IPS-18c (cell line): ENCODE measurements around the gene FBXO3.
"Not testable (repeated sequence)": the region's sequence is repeated elsewhere in the genome, so short reads cannot be mapped to it uniquely, and the experiment has no call there.

Experiments
- H3K4me3 ChIP-seq: 2 replicates; pipeline ENCODE4 v1.7.0; 2013; ENCODE audit warnings: low read depth, mild to moderate bottlenecking, low read length, moderate library complexity; ENCODE audit not compliant: insufficient read depth
- H3K9me3 ChIP-seq: one replicate; pipeline ENCODE4 v1.6.1; 2013; ENCODE audit warnings: mild to moderate bottlenecking, low read length, moderate library complexity; ENCODE audit not compliant: control insufficient read depth, insufficient read depth

The FBXO3 gene

GRCh38 chr11:33716243-33716642, 58.1 kb downstream of the FBXO3 start:
- no peak overlapping the region for H3K4me3 ChIP-seq
- H3K9me3 ChIP-seq = peaks cover 3% of the 10 kb centered on the region

DNA sequence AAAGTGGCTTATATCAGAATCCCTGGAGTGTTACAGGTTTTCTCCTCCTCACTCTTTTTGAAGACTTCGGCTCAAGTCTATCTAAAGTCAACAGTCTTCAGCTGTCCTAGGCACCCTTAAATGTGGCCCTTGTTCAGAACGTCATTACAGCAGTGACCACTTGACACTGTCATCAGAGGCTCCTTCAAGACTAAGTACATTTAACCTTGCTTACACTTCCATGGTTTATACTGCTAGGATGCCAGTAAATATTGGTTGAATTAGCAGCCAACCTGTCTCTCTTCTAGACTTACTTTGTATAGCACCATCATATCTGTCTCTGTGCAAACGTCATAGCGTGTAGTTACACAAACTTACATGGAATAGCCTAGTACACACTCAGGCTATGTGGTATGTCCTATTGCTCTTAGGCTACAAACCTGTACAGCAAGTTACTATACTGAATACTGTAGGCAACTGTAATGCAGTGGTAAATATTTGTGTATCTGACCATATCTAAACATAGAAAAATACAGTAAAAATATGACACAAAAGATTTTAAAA, 60.4 kb downstream of the FBXO3 start:
- Histone ChIP-seq H3K9me3 (peaks cover 3% of the 10 kb centered on the region), H3K4me3 (no peak overlapping the region)

- no peak overlapping the region for H3K4me3 ChIP-seq
Observed at GRCh38 chr11:33713151-33713855, 61.0 kb downstream of the FBXO3 start.

GRCh38 chr11:33712436-33712835, 61.9 kb downstream of the FBXO3 start:
- Histone ChIP-seq H3K9me3 (peaks cover 3% of the 10 kb centered on the region), H3K4me3 (no peak overlapping the region)

More at GRCh38 chr11:33713151-33713855, 61.0 kb downstream of the FBXO3 start:
- peaks cover 3% of the 10 kb centered on the region for H3K9me3 ChIP-seq

DNA sequence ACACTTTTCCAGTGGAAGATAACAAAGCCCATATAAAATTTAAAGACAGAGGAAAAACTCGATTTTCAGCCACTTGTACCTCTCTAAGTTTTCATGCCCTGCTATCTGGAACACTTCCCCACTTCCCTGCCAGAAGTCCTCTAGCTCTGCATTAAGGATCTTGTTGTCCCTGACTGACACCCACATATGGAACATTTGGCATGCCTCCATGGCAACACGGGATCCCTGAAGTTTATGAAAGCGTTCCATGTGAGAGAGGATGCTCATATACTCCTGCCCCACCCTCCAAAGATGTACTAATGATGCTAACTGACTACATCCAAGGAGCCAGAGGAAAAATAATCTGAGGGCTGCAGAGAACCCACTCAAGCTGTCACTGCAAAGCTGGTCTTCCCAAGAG, 64.9 kb downstream of the FBXO3 start:
- no peaks in the 10 kb centered on the region for H3K9me3 ChIP-seq
- H3K4me3 ChIP-seq = no peak overlapping the region

GRCh38 chr11:33708985-33709384, 65.3 kb downstream of the FBXO3 start:
- Histone ChIP-seq H3K4me3 (no peak overlapping the region), H3K9me3 (no peaks in the 10 kb centered on the region)

- not testable (repeated sequence) for H3K9me3 ChIP-seq, H3K4me3 ChIP-seq
Observed at GRCh38 chr11:33707831-33708230, 66.5 kb downstream of the FBXO3 start.

DNA sequence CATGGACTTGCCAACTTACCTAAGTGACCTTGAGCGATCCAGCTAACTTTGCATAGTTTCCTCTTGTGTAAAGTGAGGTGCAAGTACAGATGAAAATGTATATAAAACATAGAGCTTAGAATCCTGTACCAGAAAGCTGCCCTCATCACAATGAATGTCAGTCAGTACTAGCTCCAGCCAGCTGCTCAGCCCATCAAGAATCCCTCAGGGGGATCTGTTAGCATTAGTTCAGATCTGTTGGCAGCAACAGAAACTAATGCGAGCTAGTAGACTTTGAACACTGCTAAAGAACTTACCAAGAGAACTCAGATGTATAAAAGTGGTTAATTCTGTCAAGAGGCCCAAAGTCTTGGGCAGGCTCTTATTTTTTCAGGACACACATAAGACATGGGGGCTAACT, 67.4 kb downstream of the FBXO3 start:
- H3K9me3 ChIP-seq = no peaks in the 10 kb centered on the region
- no peak overlapping the region for H3K4me3 ChIP-seq

GRCh38 chr11:33706546-33706945, 67.8 kb downstream of the FBXO3 start:
- Histone ChIP-seq H3K4me3 (no peak overlapping the region), H3K9me3 (no peaks in the 10 kb centered on the region)

DNA sequence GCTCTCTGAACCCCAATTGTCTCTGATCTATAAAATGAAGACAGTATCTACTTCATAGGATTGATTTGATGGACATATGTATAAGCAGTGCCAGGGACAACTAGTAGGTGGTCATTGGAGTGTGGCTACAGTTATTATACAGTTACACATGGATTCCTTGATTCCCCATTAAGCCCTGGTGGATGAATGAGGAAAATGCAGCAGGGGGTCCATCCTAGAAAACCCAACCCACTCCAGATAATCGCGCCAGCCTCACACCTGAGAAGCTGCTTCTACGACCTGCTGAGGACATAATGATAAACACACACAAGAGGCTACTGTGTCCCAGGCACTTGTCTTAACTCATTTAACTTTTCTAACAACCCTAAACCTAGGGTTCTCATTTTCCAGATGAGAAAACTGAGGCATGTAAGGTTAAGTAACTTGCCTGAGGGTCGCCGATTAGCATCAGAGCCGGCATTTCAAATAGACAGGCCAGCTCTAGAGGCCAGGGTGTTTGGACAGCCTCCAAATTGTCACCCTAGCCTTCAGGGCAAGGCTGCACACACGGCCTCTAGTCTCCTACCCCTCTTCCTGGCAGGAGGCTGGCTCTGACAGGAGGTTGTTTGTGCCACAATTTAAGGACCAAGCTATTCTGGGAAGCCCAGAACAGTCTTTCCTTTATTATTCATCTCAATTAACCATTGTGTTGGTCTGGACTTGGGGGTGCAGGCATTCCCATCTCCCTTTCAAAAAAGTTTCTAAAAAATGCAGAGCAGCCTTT, 69.9 kb downstream of the FBXO3 start:
- H3K4me3 ChIP-seq = no peak overlapping the region
- H3K9me3 ChIP-seq = no peaks in the 10 kb centered on the region

GRCh38 chr11:33703788-33704187, 70.5 kb downstream of the FBXO3 start:
- Histone ChIP-seq H3K4me3 (no peak overlapping the region), H3K9me3 (no peaks in the 10 kb centered on the region)

GRCh38 chr11:33703234-33703633, 71.1 kb downstream of the FBXO3 start:
- Histone ChIP-seq H3K9me3 (no peaks in the 10 kb centered on the region), H3K4me3 (no peak overlapping the region)

GRCh38 chr11:33701302-33702230, 72.8 kb downstream of the FBXO3 start:
- no peaks in the 10 kb centered on the region for H3K9me3 ChIP-seq
- peak overlapping the region; percentile 34; the same call in 1 of the 2 replicates for H3K4me3 ChIP-seq

- H3K9me3 ChIP-seq = no peaks in the 10 kb centered on the region
- H3K4me3 ChIP-seq = peak within 1 kb of the TSS; percentile 73
Observed at GRCh38 chr11:33700502-33701271, 73.6 kb downstream of the FBXO3 start, which contains the start of gene C11orf91. Gene C11orf91, minus strand, starts transcription at chr11:33700826. Its CDS starts 86 bp downstream, at chr11:33700740.

- H3K4me3 ChIP-seq = peak overlapping the region; percentile 73
Observed at GRCh38 chr11:33700063-33700501, 74.2 kb downstream of the FBXO3 start.

DNA sequence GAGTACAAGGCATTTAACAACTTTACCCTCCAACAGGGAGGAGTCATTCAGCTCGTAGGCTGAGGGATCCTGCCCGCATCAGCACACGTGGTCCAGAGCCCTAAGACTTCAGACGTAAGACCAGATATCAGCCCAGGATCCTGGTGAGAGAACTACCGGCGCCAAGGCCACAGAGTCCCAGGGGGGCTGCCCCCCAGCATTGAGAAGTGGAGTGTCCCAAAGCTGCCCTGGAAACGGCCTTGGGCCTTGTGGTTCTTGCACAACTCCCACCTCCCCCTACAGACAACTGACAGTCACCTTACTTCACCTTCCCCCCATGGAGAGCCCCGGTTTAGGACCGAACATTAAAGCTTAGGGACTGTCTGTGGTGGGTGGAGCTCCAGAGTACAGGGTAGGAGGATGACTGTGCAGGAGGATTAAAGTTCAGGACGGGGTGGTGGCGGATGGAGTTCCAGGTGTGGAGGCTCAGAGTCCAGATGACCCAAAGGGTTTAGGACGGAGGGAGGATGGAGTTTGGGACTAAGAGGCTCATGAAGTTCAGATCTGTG, 74.7 kb downstream of the FBXO3 start:
- no peaks in the 10 kb centered on the region for H3K9me3 ChIP-seq

More at GRCh38 chr11:33700063-33700501, 74.2 kb downstream of the FBXO3 start:
- no peaks in the 10 kb centered on the region for H3K9me3 ChIP-seq

More for the DNA sequence above, 74.7 kb downstream of the FBXO3 start:
- H3K4me3 ChIP-seq = no peak overlapping the region; the same call in none of the 2 replicates
